Measurements from ENCODE around the gene PDZD7.

Gene PDZD7

GRCh38 chr10:100968062-100968736 lies 62.7 kb downstream of the PDZD7 start:
- H3K27me3 Mint-ChIP-seq: no peaks in the 10 kb centered on the region
- peak overlapping the region; percentile 66 for H3K4me3 Mint-ChIP-seq
- peaks cover 15% of the 10 kb centered on the region for H3K4me1 Mint-ChIP-seq
- H3K36me3 Mint-ChIP-seq: peaks cover 3% of the 10 kb centered on the region
- no peaks in the 10 kb centered on the region for H3K9me3 Mint-ChIP-seq
- no peak overlapping the region for H3K27ac Mint-ChIP-seq

GRCh38 chr10:100967332-100967731 lies 63.6 kb downstream of the PDZD7 start:
- Mint-ChIP-seq H3K4me3 (no peak overlapping the region), H3K27ac (no peak overlapping the region), H3K9me3 (no peaks in the 10 kb centered on the region), H3K27me3 (no peaks in the 10 kb centered on the region), H3K36me3 (peaks cover 3% of the 10 kb centered on the region), H3K4me1 (peaks cover 15% of the 10 kb centered on the region)

- Mint-ChIP-seq H3K27ac (no peak overlapping the region), H3K4me3 (no peak overlapping the region), H3K36me3 (peaks cover 3% of the 10 kb centered on the region), H3K27me3 (no peaks in the 10 kb centered on the region), H3K4me1 (peaks cover 15% of the 10 kb centered on the region), H3K9me3 (no peaks in the 10 kb centered on the region)
Measured at GRCh38 chr10:100966887-100967286, 64.0 kb downstream of the PDZD7 start.

GRCh38 chr10:100965820-100966219 lies 65.1 kb downstream of the PDZD7 start:
- Mint-ChIP-seq H3K27ac (no peak overlapping the region), H3K27me3 (no peaks in the 10 kb centered on the region), H3K9me3 (no peaks in the 10 kb centered on the region), H3K36me3 (peaks cover 3% of the 10 kb centered on the region), H3K4me3 (no peak overlapping the region), H3K4me1 (peaks cover 15% of the 10 kb centered on the region)

- no peaks in the 10 kb centered on the region for H3K9me3 Mint-ChIP-seq
- H3K4me3 Mint-ChIP-seq: no peak overlapping the region
- H3K4me1 Mint-ChIP-seq: peaks cover 6% of the 10 kb centered on the region
- no peak overlapping the region for H3K27ac Mint-ChIP-seq
- H3K36me3 Mint-ChIP-seq: peaks cover 13% of the 10 kb centered on the region
- no peaks in the 10 kb centered on the region for H3K27me3 Mint-ChIP-seq
Measured at GRCh38 chr10:100963826-100964225, 67.1 kb downstream of the PDZD7 start.

GRCh38 chr10:100962351-100963080 lies 68.4 kb downstream of the PDZD7 start:
- Mint-ChIP-seq H3K27me3 (no peaks in the 10 kb centered on the region), H3K4me1 (no peaks in the 10 kb centered on the region), H3K4me3 (no peak overlapping the region), H3K27ac (no peak overlapping the region), H3K36me3 (peaks cover 17% of the 10 kb centered on the region), H3K9me3 (no peaks in the 10 kb centered on the region)

GRCh38 chr10:100960251-100960650 lies 70.7 kb downstream of the PDZD7 start:
- H3K27ac Mint-ChIP-seq: no peak overlapping the region
- H3K4me3 Mint-ChIP-seq: no peak overlapping the region
- no peaks in the 10 kb centered on the region for H3K9me3 Mint-ChIP-seq
- no peaks in the 10 kb centered on the region for H3K27me3 Mint-ChIP-seq
- H3K4me1 Mint-ChIP-seq: peaks cover 11% of the 10 kb centered on the region
- peaks cover 18% of the 10 kb centered on the region for H3K36me3 Mint-ChIP-seq

Data from activated naive CD4-positive, alpha-beta T cell treated with anti-CD3 and anti-CD28 coated beads, Interleukin-2, amount 50 U/mL, for 24 hours (primary cell).